ENCODE measurements around the gene TIMM17A.
"Not testable (repeated sequence)": the region's sequence is repeated elsewhere in the genome, so short reads cannot be mapped to it uniquely, and the experiment has no call there.

Gene TIMM17A

DNA sequence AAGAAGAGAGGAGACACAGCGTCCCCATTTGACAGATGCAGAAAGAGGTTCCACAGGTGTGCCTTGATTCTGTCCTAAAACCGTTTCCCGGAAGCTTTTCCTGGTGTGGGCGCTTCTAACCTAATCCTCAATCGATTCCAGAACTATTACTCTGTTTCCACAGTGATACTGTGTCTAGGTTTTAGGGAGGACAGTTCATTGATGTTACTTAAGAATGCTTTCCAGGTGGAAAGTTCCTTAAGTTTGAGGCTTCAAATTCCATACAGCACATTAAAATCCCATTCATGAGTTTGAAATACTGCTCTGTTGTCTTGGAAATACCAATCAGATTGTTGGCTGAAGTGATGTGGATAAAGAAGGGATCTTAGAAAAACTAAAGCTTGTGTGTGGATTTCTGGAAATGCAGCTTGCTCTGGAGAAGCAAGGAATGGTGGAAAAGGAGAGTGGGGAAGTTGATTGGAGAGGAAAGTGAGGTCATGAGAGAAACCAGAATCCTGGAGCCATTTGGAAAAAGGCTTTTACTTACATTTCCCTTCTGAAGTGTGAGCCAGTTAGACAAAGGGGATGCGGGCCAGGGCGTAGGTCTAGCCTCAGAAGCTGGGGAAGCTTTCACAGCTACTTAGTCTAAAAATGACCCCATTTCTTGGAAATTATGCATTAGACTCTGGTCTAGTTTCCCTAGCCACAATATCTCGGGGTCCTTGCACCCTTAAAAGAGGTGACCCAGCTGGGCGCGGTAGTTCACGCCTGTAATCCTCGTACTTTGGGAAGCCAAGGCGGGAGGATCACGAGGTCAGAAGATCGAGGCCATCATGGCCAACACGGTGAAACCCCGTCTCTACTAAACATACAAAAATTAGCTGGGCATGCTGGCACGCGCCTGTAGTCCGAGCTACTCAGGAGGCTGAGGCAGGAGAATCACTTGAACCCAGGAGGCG, 61.8 kb downstream of the TIMM17A start:
- DNase-seq = no peak

DNA sequence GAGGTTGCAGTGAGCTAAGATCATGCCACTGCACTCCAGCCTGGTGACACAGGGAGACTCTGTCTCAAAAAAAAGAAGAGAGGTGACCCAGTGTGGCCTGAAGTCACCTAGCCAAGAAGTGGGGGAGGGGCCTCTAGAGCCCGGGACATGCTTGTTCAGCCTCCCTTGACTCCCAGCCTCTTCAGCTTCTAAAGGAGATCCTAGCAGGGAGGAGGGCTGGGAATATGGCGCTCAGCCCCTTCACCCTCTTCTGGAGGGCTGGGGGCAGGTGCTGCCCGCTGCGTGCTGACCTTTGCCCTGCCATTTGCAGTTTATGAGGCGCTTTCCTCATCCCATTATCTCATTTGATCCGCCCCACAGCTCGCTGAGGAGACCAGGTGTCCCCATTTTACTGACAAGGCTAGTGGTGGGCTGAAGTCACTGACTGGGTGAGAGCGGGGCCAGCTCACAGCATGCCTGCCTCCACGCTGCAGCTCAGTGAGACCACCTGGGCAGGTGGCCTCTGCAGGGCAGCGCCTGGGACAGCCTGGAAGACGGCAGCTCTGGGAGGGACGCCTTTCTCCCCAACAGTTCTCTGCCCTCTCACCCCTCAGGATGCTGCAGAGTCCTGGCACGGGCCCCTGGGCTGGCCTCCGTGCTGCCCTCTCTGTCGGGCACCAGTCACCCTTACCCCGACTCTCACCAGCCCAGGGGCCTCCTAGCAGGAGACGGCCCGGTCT, 62.6 kb downstream of the TIMM17A start:
- peak; percentile 31 for DNase-seq

DNA sequence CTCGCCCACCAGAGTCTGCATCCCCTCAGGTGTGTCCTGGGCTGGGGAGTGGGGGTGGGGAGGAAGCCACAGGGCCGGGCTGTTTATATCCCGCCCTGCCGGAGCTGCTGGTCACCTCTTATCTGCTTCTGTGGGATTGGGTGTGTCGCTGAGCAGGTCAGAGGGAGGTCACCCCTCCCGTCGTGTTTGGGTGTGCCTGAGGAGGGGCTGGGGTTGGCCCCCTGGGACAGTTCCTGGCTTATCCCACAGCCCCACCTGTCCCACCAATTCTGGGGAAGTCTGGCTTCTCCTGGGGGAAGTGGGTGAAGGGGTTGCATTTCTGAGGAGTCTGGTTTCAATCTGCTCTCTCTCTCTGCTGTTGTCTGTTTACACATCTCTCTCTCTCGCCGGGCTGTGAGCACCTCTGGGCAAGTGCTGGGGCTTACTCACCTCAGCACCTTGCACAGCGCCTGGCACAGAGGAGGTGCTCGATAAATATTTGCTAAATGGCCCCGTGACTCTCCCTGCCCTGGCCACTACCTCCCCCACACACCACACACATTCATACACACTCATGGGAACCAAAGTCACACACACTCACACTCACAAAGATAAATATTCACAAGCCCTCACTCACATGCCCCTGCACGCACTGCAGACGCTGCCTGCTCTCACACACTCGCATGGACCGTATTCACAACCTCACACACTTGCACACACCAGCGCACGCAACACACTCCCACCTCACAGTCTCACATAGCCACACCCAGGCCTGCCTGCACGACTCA, 63.3 kb downstream of the TIMM17A start:
- peak; percentile 64 for DNase-seq

DNA sequence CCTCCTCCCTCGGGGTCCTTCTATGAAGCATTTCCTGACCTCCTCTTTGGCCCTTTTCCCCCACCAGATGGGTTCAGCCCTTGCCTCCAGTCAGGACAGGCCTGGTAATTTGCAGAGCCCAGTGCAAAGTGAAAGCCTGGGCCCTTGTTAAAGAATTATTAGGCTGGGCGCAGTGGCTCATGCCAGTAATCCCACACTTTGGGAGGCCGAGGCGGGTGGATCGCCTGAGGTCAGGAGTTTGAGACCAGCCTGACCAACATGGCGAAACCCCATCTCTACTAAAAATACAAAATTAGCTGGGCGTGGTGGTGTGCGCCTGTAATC, 63.9 kb downstream of the TIMM17A start:
- not testable (repeated sequence) for DNase-seq

Data from RPMI8226 (cell line).